Osteoblast (primary cell): ENCODE data around the gene ONECUT1. TPM values are rescaled to one million over a fixed set of nuclear protein-coding genes. Genes with fewer than 3 reads are reported as not detected.

Experiments used
- DNase-seq: peaks from one replicate; pipeline ENCODE4 v3.0.0; 2011; ENCODE audit warnings: low spot score, mixed read lengths; ENCODE audit not compliant: insufficient read length; ENCODE audit errors: missing footprints
- H2AFZ ChIP-seq: 2 replicates; pipeline ENCODE4 v1.6.0; 2011; ENCODE audit warnings: mild to moderate bottlenecking, low read length
- H3K27ac ChIP-seq: 2 replicates; pipeline ENCODE4 v1.5.1; 2011; ENCODE audit warnings: mild to moderate bottlenecking, low read depth, low read length, moderate library complexity
- H3K27me3 ChIP-seq: 2 replicates; pipeline ENCODE4 v1.6.0; 2012; ENCODE audit warnings: mild to moderate bottlenecking, control low read depth, inconsistent platforms, low read length, moderate library complexity; ENCODE audit not compliant: insufficient read depth
- H3K36me3 ChIP-seq: 2 replicates; pipeline ENCODE4 v1.5.1; 2011; ENCODE audit warnings: mild to moderate bottlenecking, low read length, control low read depth, moderate library complexity; ENCODE audit not compliant: insufficient read depth
- H3K4me1 ChIP-seq: 2 replicates; pipeline ENCODE4 v1.5.1; 2011; ENCODE audit warnings: mild to moderate bottlenecking, low read length, control low read depth, moderate library complexity; ENCODE audit not compliant: insufficient read depth
- H3K4me2 ChIP-seq: 2 replicates; pipeline ENCODE4 v1.6.0; 2011; ENCODE audit warnings: mild to moderate bottlenecking, low read length; ENCODE audit not compliant: insufficient read depth
- H3K4me3 ChIP-seq: fragments of 200-600 bp; sonication (generic); 3 replicates; pipeline ENCODE4 v1.5.1; 2012; ENCODE audit warnings: mild to moderate bottlenecking, low read length, inconsistent platforms; ENCODE audit not compliant: insufficient read depth
- H3K79me2 ChIP-seq: 2 replicates; pipeline ENCODE4 v1.6.0; 2012; ENCODE audit warnings: mild to moderate bottlenecking, low read length, control low read depth, inconsistent platforms; ENCODE audit not compliant: insufficient read depth
- H3K9me3 ChIP-seq: 2 replicates; pipeline ENCODE4 v1.5.1; 2011; ENCODE audit warnings: low read depth, low read length, control low read depth
- H4K20me1 ChIP-seq: 2 replicates; pipeline ENCODE4 v1.6.0; 2012; ENCODE audit warnings: mild to moderate bottlenecking, low read length, control low read depth; ENCODE audit not compliant: insufficient read depth
- total RNA-seq: library from RNA; depleted of rRNA; stranded (reverse); fragments of >200 nt; gene quantifications from 2 replicates; pipeline ENCODE4 v1.2.3, GENCODE V29; 2012
- TF ChIP-seq, protein P1 (sequence below): IDR thresholded peaks from 2 replicates; pipeline ENCODE4 v1.5.1; 2011; ENCODE audit warnings: mild to moderate bottlenecking, low read depth, low read length, moderate library complexity; ENCODE audit errors: extremely low read depth

ONECUT1 gene
- total RNA-seq, 1 donor, result not detected

- H3K79me2 ChIP-seq, result no peaks in the 10 kb centered on the region
- H3K4me2 ChIP-seq, result no peak overlapping the region
- no peak overlapping the region for H2AFZ ChIP-seq
- no peaks in the 10 kb centered on the region for H3K4me1 ChIP-seq
- no peaks in the 10 kb centered on the region for H4K20me1 ChIP-seq
- no peaks in the 10 kb centered on the region for H3K9me3 ChIP-seq
- no peak overlapping the region for H3K27ac ChIP-seq
- no peaks in the 10 kb centered on the region for H3K36me3 ChIP-seq
- TF ChIP-seq, protein P1, sequence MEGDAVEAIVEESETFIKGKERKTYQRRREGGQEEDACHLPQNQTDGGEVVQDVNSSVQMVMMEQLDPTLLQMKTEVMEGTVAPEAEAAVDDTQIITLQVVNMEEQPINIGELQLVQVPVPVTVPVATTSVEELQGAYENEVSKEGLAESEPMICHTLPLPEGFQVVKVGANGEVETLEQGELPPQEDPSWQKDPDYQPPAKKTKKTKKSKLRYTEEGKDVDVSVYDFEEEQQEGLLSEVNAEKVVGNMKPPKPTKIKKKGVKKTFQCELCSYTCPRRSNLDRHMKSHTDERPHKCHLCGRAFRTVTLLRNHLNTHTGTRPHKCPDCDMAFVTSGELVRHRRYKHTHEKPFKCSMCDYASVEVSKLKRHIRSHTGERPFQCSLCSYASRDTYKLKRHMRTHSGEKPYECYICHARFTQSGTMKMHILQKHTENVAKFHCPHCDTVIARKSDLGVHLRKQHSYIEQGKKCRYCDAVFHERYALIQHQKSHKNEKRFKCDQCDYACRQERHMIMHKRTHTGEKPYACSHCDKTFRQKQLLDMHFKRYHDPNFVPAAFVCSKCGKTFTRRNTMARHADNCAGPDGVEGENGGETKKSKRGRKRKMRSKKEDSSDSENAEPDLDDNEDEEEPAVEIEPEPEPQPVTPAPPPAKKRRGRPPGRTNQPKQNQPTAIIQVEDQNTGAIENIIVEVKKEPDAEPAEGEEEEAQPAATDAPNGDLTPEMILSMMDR, result no peak
- peak; percentile 84 for DNase-seq
- peaks cover 82% of the 10 kb centered on the region for H3K27me3 ChIP-seq
- no peak overlapping the region for H3K4me3 ChIP-seq
Observed at GRCh38 chr15:52788099-52788986, 1.8 kb downstream of the ONECUT1 start.

GRCh38 chr15:52787549-52788098 lies 2.5 kb downstream of the ONECUT1 start:
- Histone ChIP-seq H3K4me2 (no peak overlapping the region), H3K9me3 (no peaks in the 10 kb centered on the region), H2AFZ (no peak overlapping the region), H3K27me3 (peaks cover 82% of the 10 kb centered on the region), H3K4me1 (no peaks in the 10 kb centered on the region), H3K4me3 (no peak overlapping the region), H3K36me3 (no peaks in the 10 kb centered on the region), H4K20me1 (no peaks in the 10 kb centered on the region), H3K27ac (no peak overlapping the region), H3K79me2 (no peaks in the 10 kb centered on the region)
- TF ChIP-seq, protein P1, result no peak
- DNase-seq, result peak; percentile 68

GRCh38 chr15:52787123-52787503 lies 3.0 kb downstream of the ONECUT1 start:
- H3K79me2 ChIP-seq, result no peaks in the 10 kb centered on the region
- H3K27me3 ChIP-seq, result peaks cover 85% of the 10 kb centered on the region
- no peak overlapping the region for H3K4me3 ChIP-seq
- no peak overlapping the region for H3K4me2 ChIP-seq
- H3K36me3 ChIP-seq, result no peaks in the 10 kb centered on the region
- TF ChIP-seq, protein P1, result no peak
- no peak overlapping the region for H3K27ac ChIP-seq
- H4K20me1 ChIP-seq, result no peaks in the 10 kb centered on the region
- no peak overlapping the region for H2AFZ ChIP-seq
- no peaks in the 10 kb centered on the region for H3K4me1 ChIP-seq
- DNase-seq, result peak; percentile 87
- H3K9me3 ChIP-seq, result no peaks in the 10 kb centered on the region

- H3K27me3 ChIP-seq, result peaks cover 88% of the 10 kb centered on the region
- TF ChIP-seq, protein P1, result no peak
- H3K79me2 ChIP-seq, result no peaks in the 10 kb centered on the region
- DNase-seq, result peak; percentile 89
- H3K36me3 ChIP-seq, result no peaks in the 10 kb centered on the region
- no peak overlapping the region for H3K4me3 ChIP-seq
- no peak overlapping the region for H3K4me2 ChIP-seq
- no peaks in the 10 kb centered on the region for H4K20me1 ChIP-seq
- no peak overlapping the region for H2AFZ ChIP-seq
- no peaks in the 10 kb centered on the region for H3K9me3 ChIP-seq
- H3K4me1 ChIP-seq, result no peaks in the 10 kb centered on the region
- no peak overlapping the region for H3K27ac ChIP-seq
Observed at GRCh38 chr15:52786436-52787122, 3.6 kb downstream of the ONECUT1 start.
